Fibroblast of villous mesenchyme (primary cell): ENCODE data around the gene FAM193B. TPM values are rescaled to one million over a fixed set of nuclear protein-coding genes. Genes with fewer than 3 reads are reported as not detected.

ENCODE experiments used
- DNase-seq: peaks from one replicate; pipeline ENCODE4 v3.0.0-alpha.2; 2010; ENCODE audit warnings: low read depth
- H3K4me3 ChIP-seq: 2 replicates; pipeline ENCODE4 v1.5.1; 2011; ENCODE audit warnings: low read depth, mild to moderate bottlenecking, low read length
- CTCF ChIP-seq: IDR thresholded peaks from 2 replicates; pipeline ENCODE4 v1.5.1; 2012; ENCODE audit warnings: low read depth, mild to moderate bottlenecking, low read length; ENCODE audit not compliant: insufficient read depth
- total RNA-seq: library from RNA; depleted of rRNA; stranded (reverse); fragments of >200 nt; gene quantifications from 2 replicates; pipeline ENCODE4 v1.2.3, GENCODE V29; 2012

FAM193B gene
- total RNA-seq, 1 donor: 26.3 TPM

GRCh38 chr5:177511796-177512675 lies 42.3 kb downstream of the FAM193B start:
- DNase-seq: no peak
- no peak overlapping the region for H3K4me3 ChIP-seq
- TF ChIP-seq CTCF: no peak

GRCh38 chr5:177511181-177511580 lies 43.2 kb downstream of the FAM193B start:
- H3K4me3 ChIP-seq: no peak overlapping the region
- no peak for TF ChIP-seq CTCF
- DNase-seq: no peak

- no peak for TF ChIP-seq CTCF
- no peak overlapping the region for H3K4me3 ChIP-seq
- DNase-seq: no peak
These were observed 43.8 kb downstream of the FAM193B start for GRCh38 chr5:177510567-177511053.

- TF ChIP-seq CTCF: no peak
- H3K4me3 ChIP-seq: no peak overlapping the region
- DNase-seq: no peak
These were observed 44.3 kb downstream of the FAM193B start for GRCh38 chr5:177509991-177510566.

GRCh38 chr5:177509381-177509951 lies 44.9 kb downstream of the FAM193B start, which contains the start of gene DOK3:
Gene DOK3 (minus strand): TSS chr5:177509826. CDS start chr5:177509540, 286 bp downstream.
- no peak for DNase-seq
- TF ChIP-seq CTCF: no peak
- peak within 1 kb of the TSS; percentile 10 for H3K4me3 ChIP-seq

- no peak for TF ChIP-seq CTCF
- no peak overlapping the region for H3K4me3 ChIP-seq
- no peak for DNase-seq
These were observed 45.5 kb downstream of the FAM193B start for GRCh38 chr5:177508837-177509236.
